GM06990 (cell line): Measurements from ENCODE around the gene C1orf50.

ENCODE experiments used
- DNase-seq: peaks from one replicate; pipeline ENCODE4 v3.0.0-alpha.2; 2011; ENCODE audit not compliant: insufficient read length; ENCODE audit errors: extremely low read depth
- H3K27me3 ChIP-seq: replicated peaks from 2 replicates; pipeline ENCODE4 v1.6.0; 2011; ENCODE audit warnings: low read length; ENCODE audit not compliant: control insufficient read depth, insufficient read depth
- H3K36me3 ChIP-seq: 2 replicates; pipeline ENCODE4 v1.5.1; 2011; ENCODE audit warnings: low read length; ENCODE audit not compliant: control insufficient read depth, insufficient read depth
- H3K4me3 ChIP-seq: replicated peaks from 2 replicates; pipeline ENCODE4 v1.5.1; 2011; ENCODE audit warnings: low read depth, mild to moderate bottlenecking, control low read depth, low read length
- CTCF ChIP-seq: IDR thresholded peaks from 2 replicates; pipeline ENCODE4 v1.5.1; 2011; ENCODE audit warnings: low read length, control low read depth, mild to moderate bottlenecking, inconsistent platforms; ENCODE audit not compliant: insufficient read depth, poor library complexity, severe bottlenecking

Gene C1orf50

DNA sequence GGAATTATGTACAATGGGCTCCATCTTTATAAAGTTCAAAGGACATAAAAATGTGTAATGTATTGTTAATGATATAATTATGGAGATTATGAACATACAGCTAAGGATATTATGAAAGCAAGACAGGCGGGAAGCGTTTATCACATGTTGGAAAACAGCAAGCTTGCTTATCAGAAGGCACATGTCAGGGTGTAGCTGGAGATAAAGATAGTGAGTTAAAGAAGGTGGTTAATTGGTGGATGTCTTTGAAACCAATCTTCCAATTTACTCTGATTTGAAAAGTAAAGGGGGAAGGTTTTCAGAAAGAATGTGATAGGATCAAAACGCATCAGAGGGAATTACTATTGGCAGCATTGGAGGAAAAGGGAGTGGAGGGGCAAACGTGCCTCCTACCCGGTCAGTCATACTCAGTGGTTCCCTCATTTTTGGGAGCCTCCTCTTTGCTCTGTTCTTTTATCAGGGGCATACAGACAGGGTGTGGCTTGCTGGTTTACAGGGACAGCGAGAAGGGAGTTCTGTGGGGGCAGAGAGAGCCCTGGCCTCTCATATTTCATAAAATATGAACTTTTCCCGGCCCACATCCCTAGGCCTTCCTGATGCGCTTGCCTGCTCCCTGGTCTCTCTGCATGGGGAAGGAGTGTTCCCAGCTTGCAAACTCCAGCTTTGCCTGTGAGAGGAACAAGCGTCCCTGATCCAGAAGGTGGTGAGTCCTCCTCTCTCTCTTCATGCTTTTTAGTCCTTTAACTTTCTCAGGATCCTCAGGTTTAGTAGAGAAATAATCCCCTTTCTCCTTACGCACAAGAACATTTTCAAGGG, 58.2 kb downstream of the C1orf50 start:
- no peak for TF ChIP-seq CTCF
- DNase-seq: no peak
- no peak overlapping the region for H3K4me3 ChIP-seq
- no peaks in the 10 kb centered on the region for H3K36me3 ChIP-seq
- no peaks in the 10 kb centered on the region for H3K27me3 ChIP-seq
